ENCODE data around the gene TRIM8. TPM values are rescaled to one million over a fixed set of nuclear protein-coding genes. Genes with fewer than 3 reads are reported as not detected.

The TRIM8 gene
- total RNA-seq, 1 experiment from 2014 or later = 18.5 TPM

DNA sequence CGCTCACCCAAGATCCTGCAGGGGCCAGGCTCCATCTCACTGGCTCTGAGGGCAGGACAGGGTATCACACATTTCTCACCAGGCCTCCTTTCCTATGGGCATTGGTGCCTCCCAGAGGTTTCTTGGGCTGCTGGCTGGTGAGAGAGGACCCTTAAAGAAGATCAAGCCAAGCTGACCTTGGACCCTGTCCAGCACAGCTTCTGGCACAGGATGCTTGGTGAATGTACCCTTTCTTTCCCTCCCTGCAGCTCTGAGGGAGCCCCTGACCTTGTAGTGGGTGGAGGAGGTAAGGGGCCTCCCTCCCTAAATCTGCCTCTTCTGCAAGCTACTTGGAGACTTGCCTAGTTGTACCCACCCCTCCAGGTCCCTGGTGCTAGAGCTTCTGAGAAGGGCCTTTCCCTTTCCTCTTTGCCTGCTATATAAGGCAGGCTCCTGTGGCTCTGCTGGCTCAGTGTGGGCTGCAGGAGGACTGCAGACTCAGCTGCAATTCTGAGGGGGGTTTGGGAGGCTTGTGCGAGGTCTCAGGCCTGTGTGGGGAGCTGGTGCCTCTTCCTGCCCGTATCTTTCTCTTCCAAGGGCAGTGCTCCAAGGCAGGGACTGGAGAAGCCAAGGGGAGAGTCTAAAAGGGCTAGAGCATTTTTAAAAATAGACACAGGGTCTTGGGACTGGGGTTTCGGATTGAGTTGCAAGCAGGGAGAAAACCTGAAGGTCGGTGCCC, 11.7 kb upstream of the TRIM8 start:
- no peak for DNase-seq (ENCODE audit: low spot score)

DNA sequence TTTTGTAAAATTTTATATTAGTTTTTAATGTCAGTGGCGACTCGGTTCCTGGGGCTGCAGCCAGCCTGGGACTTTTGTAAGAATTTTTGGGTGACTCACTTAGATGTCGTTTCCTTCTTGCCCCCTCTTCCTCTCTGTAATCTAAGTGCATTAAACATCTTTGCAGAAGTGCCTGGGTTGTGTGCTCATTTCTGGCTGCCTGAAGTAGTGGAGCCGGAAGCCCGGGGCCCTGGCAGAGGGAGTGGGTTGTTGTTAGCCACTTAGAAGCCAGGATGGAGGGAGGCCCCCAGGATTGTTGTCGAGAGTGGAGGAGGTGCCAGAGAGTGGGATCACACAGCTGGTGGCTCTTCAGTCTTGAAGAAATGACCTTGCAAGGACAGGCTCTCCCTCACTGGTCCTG, 11.0 kb upstream of the TRIM8 start:
- no peak for DNase-seq (ENCODE audit: low spot score)

DNA sequence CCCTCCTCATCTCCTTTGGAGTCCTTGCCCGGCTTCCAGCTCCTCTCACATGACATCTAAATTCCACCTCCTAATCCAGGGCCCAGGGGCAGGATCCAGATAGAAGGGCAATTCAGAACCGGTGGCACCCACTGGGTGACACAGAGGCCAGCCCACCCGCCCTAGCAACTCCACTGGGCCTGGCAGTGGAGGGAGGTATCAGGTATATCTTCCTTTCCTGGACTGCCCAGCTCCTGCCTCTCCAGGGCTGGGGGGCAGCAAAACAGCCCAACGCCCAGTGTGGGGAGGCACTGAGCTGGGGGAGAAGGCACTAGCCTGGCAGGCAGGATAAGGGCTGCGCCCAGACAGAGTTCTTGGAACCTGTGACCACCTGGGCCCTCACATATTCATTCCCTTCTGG, 10.4 kb upstream of the TRIM8 start:
- no peak for DNase-seq (ENCODE audit: low spot score)

DNA sequence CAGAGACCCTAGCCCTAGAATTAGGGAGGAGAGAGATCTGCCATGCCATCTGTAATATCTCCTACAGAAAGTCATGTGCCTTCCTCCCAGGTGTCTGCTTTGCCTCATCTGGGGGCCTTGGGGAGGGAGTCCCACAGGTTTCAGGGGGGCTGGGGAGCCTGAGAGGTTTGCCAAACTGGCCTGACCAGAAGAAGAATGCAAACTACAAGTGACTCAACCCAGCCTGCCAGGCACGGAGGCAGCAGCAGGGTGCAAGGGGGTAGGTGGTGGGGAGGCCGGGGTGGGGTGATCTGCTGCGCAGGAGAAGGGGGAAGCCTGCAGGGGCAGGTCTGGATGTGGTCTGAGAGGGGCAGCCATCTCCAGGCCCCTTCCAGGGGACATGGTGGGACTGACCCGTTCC, 9.6 kb upstream of the TRIM8 start:
- no peak for DNase-seq (ENCODE audit: low spot score)

DNA sequence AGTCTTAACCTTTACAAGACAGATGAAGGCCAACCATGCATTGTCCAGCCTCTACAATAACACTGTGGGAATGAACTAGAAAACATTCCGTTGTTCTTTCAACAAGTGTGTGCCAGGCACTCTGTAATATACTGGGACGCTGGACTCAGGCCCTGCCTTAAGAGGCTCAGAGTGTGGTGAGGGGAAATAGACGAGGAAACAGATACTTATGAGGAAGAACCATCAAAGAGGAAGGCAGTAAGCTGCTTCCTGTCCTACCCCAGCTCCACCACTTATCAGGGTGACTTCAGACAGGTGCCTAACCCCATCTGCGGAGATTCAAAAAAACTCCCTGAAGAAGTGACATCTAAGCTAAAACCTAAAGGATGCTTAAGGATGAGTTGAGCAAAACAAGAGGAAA, 8.9 kb upstream of the TRIM8 start:
- no peak for DNase-seq (ENCODE audit: low spot score)

DNA sequence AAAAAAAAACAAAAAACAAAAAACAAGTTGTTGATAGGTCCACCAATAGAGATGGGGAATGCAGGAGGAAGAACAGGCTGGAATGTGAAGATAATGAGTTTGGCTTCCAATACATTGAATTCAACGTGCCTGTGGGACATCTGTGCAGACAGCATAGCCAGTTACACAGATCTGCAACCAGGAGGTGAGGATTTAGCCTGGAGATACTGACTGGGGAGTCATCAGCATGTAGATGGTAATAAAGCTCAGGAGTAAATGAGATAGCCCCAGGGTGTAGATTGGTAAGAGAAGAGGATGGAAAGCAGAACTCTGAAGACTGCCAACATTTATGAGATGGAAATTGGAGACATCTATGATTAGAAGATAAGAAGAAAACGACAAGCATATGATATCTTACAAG, 4.7 kb upstream of the TRIM8 start:
- no peak for DNase-seq (ENCODE audit: low spot score)

DNA sequence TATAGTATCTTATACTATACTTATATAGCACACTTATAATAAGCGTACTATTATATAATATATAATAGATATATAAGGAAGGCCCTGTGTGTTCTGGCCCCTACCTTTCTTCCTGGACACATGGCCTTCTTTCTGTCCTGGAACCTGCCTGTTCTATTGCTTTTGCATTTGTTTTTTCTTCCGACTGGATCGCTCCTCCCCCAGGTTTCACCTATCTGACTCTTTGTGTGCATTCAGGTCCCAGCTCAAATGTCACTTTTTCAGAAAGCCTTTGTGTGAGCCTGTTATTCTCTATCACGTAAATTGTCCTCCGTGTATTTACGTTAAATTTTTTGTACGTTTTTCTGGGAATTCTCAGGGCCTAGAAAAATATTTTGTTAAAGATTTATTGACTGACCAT, 2.9 kb upstream of the TRIM8 start:
- no peak for DNase-seq (ENCODE audit: low spot score)

DNA sequence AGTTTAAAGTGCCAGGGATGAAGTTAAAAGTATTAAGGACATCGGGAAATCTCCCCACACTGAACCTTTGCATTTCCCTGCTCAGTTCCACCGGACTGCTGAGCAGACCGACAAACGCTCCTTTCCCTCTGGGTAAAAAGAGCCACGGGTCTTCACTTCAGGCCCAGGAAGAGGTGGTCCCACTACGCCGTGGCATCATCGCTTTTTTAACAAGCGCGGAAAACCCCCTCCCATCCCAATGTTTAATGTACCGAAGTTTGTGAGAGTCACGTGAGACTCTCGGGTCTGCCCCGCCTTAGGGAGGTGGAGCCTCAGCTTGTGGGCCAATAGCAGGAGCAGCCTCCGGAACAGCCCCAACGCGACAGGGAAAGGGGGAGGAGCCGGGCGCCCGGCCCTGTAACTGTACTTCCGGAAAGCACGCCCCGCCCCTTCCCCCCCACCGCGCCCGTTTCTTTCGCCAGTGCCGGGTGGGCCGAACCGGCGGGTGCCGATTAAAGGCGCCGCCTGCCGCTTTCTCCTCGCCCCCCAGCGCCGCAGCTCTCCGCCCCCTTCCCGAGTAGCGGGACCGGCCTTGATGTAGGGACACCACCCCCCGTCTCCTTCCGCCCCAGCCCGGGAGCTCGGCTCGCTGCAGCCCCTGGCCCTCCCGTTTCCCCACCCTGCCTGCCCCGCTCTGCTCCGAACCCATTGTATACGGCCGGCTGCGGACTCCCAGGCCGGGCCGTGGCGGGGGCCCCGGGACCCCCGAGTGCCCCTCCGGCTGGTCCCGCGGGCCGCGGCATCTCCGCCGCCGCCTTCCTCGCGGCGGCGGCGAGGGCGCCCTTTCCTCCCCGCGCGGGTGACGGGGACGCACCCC, 2.2 kb upstream of the TRIM8 start:
- peak; percentile 95 for DNase-seq (ENCODE audit: low spot score)

DNA sequence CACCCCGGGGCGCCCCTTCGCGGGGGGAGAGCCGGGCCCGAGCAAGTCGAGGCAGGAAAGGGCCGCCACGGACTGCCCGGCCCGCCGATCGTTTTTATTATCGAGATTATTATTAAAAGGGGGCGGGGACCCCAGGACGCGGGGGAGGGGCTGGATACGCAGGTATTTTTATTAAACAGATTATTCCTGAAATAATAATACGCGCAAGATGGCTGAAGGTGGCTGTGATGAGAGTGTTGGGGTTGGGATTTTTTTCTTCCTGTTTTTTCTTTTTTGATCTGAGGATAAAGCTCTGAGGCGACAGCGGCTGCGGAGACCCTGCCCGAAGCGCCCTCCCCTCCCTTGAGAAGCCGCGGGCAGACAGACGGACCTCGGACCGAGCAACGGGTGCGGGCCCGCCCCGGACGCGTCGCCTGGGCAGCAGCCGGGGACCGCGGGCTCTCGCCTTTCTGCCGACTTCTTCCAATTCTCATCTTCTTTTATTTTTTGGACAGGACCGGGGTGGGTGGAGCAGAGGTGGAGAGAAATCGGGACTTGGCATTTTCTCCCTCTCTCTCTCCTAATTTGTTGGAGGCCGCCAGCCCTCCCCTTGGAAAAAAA, 1.4 kb upstream of the TRIM8 start:
- no peak for DNase-seq (ENCODE audit: low spot score)

DNA sequence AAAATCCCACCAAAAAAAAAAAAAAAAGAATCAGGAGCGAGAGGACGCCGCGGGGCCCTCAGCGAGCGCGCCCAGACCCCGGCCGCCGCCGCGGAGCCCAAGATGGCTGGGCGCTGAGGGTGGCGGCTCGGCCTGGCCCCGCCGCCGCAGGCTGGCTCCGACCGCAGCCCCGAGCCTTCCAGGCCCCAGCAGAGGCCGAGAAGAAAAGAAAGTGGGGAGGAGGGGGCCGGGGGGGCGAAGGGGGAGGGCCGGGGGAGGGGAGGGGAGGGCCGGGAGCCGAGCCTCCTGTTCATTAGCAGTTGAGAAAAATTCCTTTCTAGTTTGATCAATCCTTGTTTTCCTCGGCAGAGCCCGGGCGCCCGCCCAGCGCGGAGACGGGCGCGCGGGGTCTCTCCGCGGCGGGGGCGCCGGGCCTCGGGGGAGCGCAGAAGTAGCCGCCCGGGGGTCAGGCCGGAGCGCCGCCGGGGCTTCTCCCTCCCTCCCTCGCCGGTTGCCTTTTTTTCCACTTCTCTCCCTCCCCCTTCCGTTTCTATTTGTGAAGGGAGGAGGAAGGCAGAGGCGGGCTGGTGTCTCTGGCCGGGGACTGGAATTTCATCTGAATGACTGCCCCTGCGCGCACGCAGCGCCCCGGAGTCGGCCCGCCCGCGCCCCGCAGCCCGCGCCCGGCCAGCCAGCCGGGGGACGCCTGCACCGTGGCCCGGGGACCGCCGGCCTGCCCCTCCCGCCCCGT, 778 bp upstream of the TRIM8 start:
- DNase-seq (ENCODE audit: low spot score) = peak; percentile 58

DNA sequence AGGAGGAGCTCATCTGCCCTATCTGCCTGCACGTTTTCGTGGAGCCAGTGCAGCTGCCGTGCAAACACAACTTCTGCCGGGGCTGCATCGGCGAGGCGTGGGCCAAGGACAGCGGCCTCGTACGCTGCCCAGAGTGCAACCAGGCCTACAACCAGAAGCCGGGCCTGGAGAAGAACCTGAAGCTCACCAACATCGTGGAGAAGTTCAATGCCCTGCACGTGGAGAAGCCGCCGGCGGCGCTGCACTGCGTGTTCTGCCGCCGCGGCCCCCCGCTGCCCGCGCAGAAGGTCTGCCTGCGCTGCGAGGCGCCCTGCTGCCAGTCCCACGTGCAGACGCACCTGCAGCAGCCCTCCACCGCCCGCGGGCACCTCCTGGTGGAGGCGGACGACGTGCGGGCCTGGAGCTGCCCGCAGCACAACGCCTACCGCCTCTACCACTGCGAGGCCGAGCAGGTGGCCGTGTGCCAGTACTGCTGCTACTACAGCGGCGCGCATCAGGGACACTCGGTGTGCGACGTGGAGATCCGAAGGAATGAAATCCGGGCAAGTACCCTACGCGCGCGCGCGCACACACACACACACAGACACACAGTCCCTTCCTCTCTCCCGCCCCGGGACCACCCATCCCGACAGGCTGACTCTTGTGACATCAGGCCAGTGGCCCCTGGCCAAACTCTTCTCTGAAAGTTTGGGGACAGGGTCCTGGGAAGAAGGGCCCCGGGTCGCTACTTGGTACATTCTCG, 538 bp downstream of the TRIM8 start:
- DNase-seq (ENCODE audit: low spot score) = peak; percentile 72

DNA sequence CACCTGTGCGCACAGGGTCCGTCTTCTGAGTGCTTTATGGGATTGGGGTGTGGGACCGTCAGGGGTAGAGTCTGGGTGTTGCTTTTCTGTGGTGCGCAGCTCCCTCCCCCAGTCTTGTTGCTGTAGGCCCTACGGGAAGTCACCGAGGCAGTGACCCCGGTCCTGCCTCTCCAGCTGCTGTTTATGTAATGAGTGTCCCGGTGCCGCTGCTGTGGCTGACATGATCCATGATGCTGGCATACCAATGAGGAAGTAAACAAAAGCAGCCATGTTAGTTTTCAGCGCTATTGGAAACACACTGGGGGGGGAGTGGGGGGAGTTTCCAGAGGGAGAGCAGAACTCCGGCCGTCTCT, 1.1 kb downstream of the TRIM8 start:
- DNase-seq (ENCODE audit: low spot score) = peak; percentile 80

DNA sequence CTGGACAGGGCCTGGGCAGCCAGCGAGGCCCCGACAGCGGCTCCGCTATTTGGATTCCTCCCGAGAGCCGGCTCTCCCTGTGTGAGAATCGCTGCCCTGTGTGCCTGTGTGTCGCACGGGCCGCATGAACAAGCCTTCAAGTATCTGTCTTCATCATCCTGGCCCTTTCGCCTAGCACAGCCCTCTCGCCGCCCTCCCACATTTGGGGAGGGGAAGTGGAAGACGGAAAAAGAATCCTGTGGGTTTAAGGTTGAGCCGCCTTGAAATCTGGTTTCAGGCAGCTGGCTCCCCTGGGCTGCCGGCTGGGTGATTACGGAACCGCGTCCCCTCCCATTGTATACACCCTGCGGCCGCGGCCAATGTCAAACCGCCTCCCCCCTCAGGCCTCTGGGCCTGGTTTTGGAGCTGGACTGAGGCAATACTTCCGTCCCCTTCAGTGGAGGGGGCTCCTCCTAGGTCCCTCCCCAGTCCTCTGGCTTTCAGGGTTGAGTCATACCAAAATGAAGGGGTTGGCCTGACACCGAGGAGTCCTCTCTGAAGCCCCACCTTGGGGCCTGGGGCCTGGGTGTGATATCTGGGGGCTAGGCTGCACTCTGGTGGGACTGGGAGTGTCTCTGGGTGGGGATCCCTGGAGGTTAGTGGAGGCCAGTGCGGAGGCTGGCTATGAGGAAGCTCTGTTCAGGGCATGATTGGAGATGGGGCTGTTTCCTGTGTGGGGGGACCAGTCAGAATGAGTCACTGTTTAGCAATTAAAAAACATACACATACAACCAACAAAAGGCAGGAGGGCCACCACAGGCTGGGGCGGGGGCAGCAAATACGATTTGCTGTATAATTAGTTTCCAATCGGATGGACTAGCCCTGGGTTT, 1.7 kb downstream of the TRIM8 start:
- DNase-seq (ENCODE audit: low spot score) = peak; percentile 92

DNA sequence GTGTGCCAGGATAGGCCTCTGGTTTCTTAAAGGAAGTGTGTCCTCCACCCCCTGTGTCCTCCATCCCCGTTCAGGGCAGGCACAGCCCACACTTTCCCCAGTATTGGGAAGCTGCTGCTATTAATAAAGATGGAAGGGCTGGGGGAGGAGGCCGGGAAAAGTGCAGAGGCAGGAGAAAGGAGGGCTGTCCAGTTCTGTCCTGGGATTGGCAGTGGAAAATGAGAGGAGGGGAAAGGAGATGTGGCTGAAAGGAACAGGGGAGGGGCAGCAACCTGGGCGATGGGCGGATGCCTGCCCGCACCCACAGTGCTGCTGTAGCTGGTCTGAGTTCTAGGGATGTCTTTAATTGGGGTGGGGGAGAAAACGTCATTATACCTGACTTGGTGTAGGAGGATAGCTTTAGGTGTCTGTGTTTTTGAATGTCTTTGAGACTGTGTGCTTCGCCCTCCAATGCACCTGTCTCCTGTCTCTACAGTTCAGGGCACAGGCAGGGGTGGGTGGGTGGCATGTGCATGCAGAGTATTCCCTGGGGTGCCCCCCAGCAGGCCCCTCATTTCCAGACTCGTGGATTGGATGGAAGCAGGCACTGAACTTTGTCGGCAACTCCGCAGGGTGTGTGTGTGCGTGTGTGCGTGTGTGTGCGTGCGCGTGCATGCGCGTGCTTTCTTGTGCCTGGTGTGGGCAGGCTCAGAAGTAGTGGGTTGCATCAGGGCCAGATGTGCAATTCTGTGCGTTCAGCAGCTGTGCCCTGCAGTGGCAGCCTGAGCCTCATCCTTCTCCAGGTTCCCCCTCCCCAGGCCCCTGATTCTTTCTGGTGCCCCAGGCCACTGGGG, 2.5 kb downstream of the TRIM8 start:
- DNase-seq (ENCODE audit: low spot score) = no peak

DNA sequence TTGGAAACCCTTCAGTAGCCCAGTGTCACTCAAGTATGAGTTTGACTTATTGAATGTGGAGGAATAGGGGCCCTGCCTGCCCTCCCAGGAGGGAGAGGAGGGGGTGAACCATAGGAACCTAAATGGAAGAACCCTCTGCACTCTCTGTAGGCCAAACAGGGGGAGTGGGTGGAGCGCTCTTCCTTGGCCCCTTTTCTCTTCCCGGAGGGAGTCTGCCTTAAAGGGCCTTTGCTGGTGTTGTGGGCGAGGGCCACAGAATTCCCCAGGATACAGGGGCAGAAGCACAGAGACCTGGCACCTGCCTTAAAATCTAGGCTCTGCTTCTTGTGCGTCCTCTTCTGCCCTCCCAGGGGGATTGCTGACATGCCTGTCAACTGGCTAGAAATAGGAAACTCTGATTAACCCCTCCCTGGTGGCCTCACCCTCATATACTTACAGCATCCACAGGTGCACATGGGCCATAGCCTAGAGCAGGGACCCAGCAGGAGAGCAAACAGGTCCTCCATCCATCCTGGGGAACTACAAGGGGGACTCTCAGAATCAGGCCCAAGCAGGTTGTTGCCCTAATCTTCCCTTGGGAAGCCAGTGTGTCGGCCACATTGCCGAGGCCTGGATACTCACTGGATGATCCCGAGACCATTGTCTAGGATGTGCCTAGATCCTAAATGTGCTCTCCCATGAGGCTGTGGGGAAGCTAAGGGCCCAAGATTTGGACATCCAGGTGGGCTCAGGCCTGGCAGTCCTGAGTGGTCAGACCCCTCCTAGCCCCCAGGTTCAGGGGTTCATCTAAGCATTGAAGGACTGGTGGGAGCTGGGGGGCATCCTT, 3.4 kb downstream of the TRIM8 start:
- DNase-seq (ENCODE audit: low spot score) = no peak

DNA sequence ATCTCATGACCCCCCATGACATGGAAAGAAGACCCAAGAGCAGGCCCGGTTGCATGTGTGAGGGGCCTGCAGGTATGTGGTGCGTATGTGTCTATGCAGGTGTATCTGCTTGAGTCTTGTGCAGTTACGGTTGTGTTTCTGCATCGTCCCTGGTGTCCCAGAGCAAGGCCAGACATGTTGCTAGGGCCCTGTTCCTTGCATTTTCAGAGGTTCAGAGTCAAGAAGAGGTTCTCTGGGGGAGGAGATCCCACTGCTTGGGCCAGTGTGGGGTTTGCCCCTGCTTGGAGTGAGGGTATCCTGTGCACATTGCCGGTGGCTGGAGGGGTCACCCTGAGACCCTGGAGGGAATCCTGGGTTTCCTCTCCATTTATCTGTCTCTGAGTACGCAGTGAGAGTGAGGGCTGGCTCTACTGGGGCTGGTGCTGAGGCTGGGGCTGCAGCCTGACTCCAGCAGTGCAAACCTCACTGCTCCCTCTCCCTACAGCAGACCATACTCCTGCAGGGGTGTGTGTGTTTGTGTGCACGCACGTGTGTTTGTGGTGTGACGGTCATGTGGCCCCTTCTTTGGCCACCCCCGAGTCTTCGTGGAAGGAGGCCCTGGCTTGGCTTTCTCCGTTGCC, 4.1 kb downstream of the TRIM8 start:
- DNase-seq (ENCODE audit: low spot score) = no peak

DNA sequence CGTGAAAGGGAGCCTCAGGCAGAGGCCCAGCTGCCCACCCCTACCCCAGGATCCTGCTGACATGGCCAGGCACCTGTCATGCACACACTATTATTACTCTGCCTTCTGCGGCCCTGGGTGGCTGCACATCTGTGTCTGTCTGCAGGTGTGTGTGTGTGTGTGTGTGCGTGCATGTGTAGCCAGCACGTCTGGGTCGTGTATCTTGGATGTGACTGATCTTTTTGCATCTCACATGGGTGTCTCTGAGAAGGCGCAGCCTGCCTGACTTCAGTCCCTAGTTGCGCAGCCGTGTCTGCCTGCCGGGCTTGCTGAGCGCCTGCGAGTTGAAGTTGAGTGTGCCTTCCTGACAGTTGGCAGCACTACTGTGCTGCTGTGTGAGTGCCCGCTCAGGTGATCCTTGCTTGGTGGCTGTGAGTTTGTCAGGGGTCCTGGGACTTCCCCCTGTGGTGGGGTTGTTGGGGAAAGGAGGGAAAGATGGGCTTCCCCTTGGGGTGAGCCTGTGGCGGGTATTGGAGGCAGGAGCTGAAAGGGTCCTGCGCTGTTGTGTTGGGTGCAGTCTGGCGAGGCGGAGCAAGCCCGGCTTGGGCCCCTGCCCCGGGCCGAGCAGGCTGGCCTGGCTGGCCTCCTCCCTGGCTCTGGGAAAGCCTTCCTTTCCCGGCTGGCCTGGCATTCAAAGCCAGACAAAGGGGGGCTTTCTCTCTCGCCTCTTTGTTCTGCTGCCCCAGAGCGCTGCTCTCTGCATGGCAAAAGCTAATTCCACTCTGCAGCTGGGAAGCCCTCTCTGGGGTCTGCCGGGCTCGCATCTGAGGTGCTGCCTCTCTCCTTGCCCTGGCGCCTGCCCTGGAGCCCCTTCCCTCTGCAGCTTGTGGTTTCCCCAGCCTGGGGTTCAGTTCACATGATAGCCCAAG, 4.9 kb downstream of the TRIM8 start:
- DNase-seq (ENCODE audit: low spot score) = no peak
